D721Med (cell line): Measurements from ENCODE around the gene SFXN3.

Experiments
- DNase-seq: peaks from one replicate; pipeline ENCODE4 v3.0.0; 2011; ENCODE audit warnings: low spot score; ENCODE audit not compliant: insufficient read length
- FAIRE-seq: peaks from 2 replicates; lab custom pipeline; 2011; peaks lifted over from hg19 to GRCh38; lab: Jason Lieb, UNC
- TF ChIP-seq, protein P1 (sequence below): IDR thresholded peaks from 2 replicates; pipeline ENCODE4 v1.5.1; 2012; ENCODE audit warnings: mild to moderate bottlenecking, control low read depth; ENCODE audit not compliant: insufficient read depth; ENCODE audit errors: missing control alignments

The SFXN3 gene

DNA sequence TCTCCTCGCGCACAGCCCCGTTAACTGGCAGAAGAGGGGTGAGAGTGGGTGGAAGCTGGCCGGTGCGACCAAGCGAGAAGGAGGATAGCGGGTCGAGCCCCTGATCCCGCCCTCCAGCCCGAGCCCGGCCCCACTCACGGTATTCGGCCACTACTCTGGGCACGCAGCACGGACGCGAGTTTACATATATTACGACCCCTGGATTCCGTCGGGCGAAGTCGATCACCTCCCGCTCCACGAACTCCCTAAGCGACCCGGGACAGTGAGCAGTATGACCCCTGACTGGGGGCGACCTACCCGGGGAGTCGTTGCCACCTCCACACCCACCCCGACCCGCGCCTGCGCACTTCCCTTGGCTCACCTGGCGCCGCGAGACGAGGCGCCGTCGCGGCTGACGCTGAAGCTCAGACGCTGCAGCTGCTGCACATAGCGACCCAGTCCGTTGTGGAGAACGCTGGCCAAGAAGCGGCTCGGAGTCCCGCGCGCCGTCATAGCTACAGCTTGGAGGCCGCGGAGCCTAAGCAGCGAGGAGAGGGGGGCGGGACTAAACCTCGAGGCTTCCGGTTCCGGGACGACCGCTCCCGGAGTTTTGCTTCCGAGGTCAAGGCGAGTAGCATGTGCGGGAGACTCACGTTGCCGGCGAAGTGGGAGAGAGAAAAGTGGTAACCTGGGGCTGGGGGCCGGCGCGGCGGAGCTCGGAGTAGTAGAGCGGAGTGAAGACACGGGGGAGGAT is 43.9 kb upstream of the SFXN3 start, which contains the start of the genes MRPL43 and TWNK:
Gene MRPL43 (minus strand): TSS at position 546 of the 733 bp plus-strand sequence. CDS start 54 bp downstream, at position 492.
Gene TWNK (plus strand): TSS at position 592 of the 733 bp plus-strand sequence. CDS start 668 bp downstream, outside the sequence.
- TF ChIP-seq, protein P1, sequence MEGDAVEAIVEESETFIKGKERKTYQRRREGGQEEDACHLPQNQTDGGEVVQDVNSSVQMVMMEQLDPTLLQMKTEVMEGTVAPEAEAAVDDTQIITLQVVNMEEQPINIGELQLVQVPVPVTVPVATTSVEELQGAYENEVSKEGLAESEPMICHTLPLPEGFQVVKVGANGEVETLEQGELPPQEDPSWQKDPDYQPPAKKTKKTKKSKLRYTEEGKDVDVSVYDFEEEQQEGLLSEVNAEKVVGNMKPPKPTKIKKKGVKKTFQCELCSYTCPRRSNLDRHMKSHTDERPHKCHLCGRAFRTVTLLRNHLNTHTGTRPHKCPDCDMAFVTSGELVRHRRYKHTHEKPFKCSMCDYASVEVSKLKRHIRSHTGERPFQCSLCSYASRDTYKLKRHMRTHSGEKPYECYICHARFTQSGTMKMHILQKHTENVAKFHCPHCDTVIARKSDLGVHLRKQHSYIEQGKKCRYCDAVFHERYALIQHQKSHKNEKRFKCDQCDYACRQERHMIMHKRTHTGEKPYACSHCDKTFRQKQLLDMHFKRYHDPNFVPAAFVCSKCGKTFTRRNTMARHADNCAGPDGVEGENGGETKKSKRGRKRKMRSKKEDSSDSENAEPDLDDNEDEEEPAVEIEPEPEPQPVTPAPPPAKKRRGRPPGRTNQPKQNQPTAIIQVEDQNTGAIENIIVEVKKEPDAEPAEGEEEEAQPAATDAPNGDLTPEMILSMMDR, result no peak
- peak; percentile 90 for DNase-seq
- no peak for FAIRE-seq

DNA sequence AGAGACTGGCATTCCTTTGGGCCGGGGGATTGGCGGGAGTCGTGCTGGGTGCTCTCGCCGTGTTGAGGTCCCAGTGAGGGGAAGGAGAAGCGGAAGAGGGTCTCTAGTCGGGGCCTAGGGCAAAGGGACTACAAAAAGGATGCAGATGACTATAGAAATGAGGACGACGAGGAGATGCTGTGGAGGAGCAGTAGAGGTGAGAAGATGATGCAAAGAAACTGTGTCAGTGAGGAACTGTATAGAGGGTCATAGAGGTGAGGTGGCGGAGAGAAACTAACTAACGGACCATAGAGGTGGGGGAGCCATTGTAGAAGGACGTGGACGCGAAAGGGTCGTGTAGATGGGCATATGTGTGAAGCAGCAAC is 43.4 kb upstream of the SFXN3 start:
- DNase-seq, result no peak
- TF ChIP-seq, protein P1, result no peak
- no peak for FAIRE-seq

DNA sequence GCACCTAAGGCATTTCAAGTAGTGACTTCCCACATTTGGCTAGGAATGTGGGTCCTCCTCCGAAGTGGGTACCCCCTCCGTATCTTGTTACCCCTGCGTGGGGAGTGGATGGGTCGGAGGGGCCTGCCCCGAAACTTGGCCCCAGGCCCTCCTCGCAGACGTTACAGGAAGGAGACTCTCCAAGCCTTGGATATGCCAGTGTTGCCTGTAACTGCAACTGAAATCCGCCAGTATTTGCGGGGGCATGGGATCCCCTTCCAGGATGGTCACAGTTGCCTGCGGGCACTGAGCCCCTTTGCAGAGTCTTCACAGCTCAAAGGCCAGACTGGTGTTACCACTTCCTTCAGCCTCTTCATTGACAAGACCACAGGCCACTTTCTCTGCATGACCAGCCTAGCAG is 42.9 kb upstream of the SFXN3 start:
- TF ChIP-seq, protein P1, result no peak
- no peak for FAIRE-seq

DNA sequence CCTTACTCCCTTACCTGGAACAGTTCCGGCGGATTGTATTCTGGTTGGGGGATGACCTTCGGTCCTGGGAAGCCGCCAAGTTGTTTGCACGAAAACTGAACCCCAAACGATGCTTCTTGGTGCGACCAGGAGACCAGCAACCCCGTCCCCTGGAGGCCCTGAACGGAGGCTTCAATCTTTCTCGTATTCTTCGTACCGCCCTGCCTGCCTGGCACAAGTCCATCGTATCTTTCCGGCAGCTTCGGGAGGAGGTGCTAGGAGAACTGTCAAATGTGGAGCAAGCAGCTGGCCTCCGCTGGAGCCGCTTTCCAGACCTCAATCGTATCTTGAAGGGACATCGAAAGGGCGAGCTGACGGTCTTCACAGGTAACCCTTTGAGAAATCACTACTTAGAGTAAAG is 41.9 kb upstream of the SFXN3 start:
- DNase-seq (no peak), FAIRE-seq (no peak)
- TF ChIP-seq, protein P1, result no peak

More for the DNA sequence above, 42.9 kb upstream of the SFXN3 start:
- DNase-seq, result no peak

DNA sequence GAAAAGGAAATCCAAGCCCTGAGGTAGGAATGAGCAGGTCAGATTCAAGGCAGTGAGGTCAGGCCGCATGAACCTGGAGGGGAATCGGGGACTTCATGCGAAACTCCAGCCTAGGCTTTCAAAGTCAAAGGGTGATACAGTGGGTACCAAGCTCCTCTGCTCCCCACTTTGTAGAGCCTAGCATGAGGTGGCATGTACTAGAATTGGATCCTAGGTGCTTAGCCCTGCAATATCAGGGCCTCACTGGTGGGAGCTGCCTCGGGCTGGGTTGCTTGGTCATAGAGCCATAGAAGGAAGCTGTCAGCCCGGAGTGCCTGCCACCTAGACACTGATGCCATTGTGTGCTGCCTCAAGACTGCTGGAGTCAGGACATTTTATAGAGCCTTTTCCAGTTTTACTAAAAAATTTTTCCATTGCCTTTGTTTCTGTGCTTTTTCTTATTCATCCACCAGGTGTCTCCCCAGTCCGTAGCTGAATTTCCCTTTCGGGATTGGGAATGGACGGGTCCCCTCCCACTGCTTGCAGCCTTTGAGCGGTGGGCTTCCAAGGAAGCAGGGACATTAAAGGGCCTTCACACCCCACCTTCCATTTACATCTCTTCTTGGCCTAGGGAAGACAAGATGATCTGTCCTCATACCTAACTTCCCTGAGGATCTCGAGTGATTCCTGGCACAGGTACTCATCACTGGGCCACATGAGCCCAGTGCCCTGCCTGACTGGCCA is 36.9 kb upstream of the SFXN3 start:
- DNase-seq, result no peak
- no peak for FAIRE-seq
- TF ChIP-seq, protein P1, result peak; percentile 60

DNA sequence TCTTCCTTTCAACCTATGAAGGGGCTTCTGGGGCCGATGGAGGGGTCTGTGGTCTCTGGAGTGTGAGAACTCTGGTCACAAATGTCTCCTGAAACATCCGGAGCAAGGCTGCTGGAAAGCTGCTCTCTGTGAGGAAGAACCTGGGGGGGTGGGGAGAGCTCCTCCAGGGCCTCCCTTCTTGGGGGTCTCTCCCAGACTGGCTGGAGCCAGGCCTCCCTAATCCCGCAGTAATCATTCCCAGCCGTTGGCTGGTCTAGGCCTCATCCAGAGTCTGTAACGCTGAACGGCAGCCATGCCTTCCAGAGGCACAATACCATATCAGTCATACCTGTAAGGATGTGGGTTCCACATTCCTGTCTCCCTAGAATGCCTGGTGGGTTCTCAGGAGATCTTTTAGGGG is 35.9 kb upstream of the SFXN3 start:
- FAIRE-seq (no peak), DNase-seq (no peak)
- TF ChIP-seq, protein P1, result no peak
